Heart right ventricle (tissue), 16 donors: Measurements from ENCODE around the gene KIF11. TPM values are rescaled to one million over a fixed set of nuclear protein-coding genes. Genes with fewer than 3 reads are reported as not detected.

Source experiments
- ATAC-seq, 8 donors: fragments of 200-7000 bp; cut with Tn5 transposase; one replicate each; pipeline ENCODE4 v1.9.1; 2020; ENCODE audit warnings: mild to moderate bottlenecking in 8 of 8, moderate library complexity in 8 of 8, moderate number of reproducible peaks in 1 of 8
- DNase-seq, 2 donors: peaks; one replicate each; pipeline ENCODE4 v3.0.0-alpha.2; 2020
- H3K27ac ChIP-seq, 10 donors: fragments of 200-600 bp; sonication (generic) in 2 of 10; one replicate each; pipeline versions ENCODE4 v1.5.0 to v1.8.0; 2020 to 2022; ENCODE audit warnings: mild to moderate bottlenecking in 3 of 10
- H3K27me3 ChIP-seq, 7 donors: fragments of 200-600 bp; one replicate each; pipeline ENCODE4 v1.8.0; 2021 to 2022; ENCODE audit warnings: mild to moderate bottlenecking in 2 of 7
- H3K36me3 ChIP-seq, 9 donors: fragments of 200-600 bp; sonication (generic) in 1 of 9; one replicate each; pipeline versions ENCODE4 v1.5.0 to v1.8.0; 2020 to 2022; ENCODE audit warnings: mild to moderate bottlenecking in 2 of 9
- H3K4me1 ChIP-seq, 9 donors: fragments of 200-600 bp; sonication (generic) in 1 of 9; one replicate each; pipeline versions ENCODE4 v1.5.0 to v1.8.0; 2020 to 2022; ENCODE audit warnings: mild to moderate bottlenecking in 4 of 9
- H3K4me3 ChIP-seq, 10 donors: fragments of 200-600 bp; sonication (generic) in 2 of 10; one replicate each; pipeline versions ENCODE4 v1.5.0 to v1.8.0; 2020 to 2022; ENCODE audit warnings: mild to moderate bottlenecking in 7 of 10, moderate library complexity in 2 of 10
- H3K9me3 ChIP-seq, 11 donors: fragments of 200-600 bp in 10 of 11; sonication (generic) in 2 of 11; one replicate each; pipeline versions ENCODE4 v1.5.0 to v1.8.0; 2013 to 2022; ENCODE audit warnings: mild to moderate bottlenecking in 2 of 11, control low read depth in 1 of 11, moderate library complexity in 1 of 11
- WGBS, 2 donors: extraction: QIAGEN DNeasy Blood & Tissue Kit; methylation state at CpG; one replicate each; pipeline ENCODE4 v1.1.7; 2013; ENCODE audit warnings: inconsistent platforms in 1 of 2; 5-methylcytosine and 5-hydroxymethylcytosine counted together
- intact Hi-C, 10 donors: fragments of 100-400 bp; cut with DNase I; formaldehyde crosslinking; loops; one replicate each; pipeline versions ENCODE4 v1.11.1 to v1.14.2; 2022
- polyA plus RNA-seq, 2 donors: library from polyadenylated mRNA; stranded (reverse); fragments of 200-250 nt; gene quantifications; one replicate each; pipeline ENCODE4 v1.2.3, GENCODE V29; 2013
- total RNA-seq, 10 donors: library from RNA; stranded (reverse); fragmentation: NEBNext Ultra II Directional in 3 of 10; extraction: Animal tissue kit (Norgen Biotek cat#: 25700) in 3 of 10; gene quantifications; one replicate each; pipeline versions ENCODE4 v1.2.1 to v1.2.4, GENCODE V29; 2021 to 2023
- TF ChIP-seq, protein P1 (sequence below), 9 donors: fragments of 200-600 bp; sonication (generic) in 2 of 9; IDR thresholded peaks; one replicate each; pipeline versions ENCODE4 v1.5.0 to v1.8.0; 2021 to 2022; ENCODE audit warnings: antibody characterized with exemption in 9 of 9, mild to moderate bottlenecking in 5 of 9, moderate library complexity in 1 of 9
- donor health status: Arrhythmogenic right ventricular cardiomyopathy.
- donor health status: ischemic (EF 13 %, LVEDD 7.1; RV severe dilation, severe dysfunction).
- donor health status: healthy with polysubstance abuse.
- donor health status: DM: no; HTN: yes; CAD: no.
- donor health status: DM: no; HTN: no; CAD: no.
- donor health status: ischemic (EF 25% LVEDD 6.9; RV normal size, moderate dysfunction).
- donor health status: ischemic (EF 25% LVEDD 5.7; RV mildly dilated, moderate dysfunction).
- donor health status: healthy.
- donor health status: DM: yes; HTN: yes; CAD: no.
- donor health status: Ischemic cardiomyopathy.
- donor health status: ischemic (EF 35%, LVEDD 5.7; RV mildly dilated, moderate dysfunction).
- donor health status: nonischemic (EF 11% LVEDD 7.7; RV severe dilation, severe dysfunction).
- donor health status: DM: yes; HTN: yes; CAD: no.
- donor health status: PGD.
- donor health status: ischemic (EF 29% LVEDD 5.4; RV normal size, mild dysfunction).
- donor health status: nonischemic (EF 23%, LVEDD 6.1; RV moderate dilation, normal function).

The KIF11 gene
- total and polyA plus RNA-seq, 12 donors: 0.20 to 4.4 (median 0.74) TPM

DNA sequence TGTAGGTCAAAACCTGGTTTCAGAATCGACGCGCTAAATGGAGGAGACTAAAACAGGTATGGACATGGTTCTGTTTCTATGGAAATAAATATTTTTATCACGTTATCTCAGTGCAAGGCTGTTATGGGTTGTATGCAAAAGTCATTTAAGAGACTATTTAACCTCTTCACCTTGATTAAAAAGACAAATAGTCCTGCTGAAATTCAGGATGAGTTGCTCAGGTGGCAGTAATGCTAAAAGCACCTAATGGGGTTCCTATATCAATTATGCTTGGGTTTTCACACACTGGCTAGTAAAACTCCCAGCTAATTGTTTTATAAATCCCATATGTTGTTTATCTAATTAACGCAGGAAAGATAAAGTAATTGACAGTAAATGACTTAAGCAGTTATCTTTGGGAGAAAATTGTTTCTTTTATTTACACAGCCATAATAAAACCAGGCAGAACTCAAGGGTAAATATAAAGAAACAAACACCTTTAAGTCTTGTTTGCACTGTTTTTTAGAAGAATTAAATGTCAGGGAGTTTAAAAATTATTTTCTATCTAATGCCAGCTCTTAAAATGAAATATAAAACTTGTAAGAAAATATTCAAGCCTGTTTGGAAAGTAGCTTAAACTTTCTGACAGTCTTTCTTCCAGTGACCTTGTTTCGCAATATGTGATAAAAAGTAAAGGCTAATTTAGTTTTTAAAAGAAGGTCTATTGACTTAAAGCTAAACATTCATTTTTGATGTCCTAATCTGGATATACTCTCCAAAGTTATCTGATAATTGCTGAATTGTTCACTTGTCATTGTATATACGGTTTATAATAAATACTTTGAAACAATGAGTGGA is 100.0 kb downstream of the KIF11 start:
- WGBS, 2 donors: 48 to 60% methylated on average over 7 of the region's 7 CpGs
- Histone ChIP-seq H3K9me3 (no peaks in the 10 kb centered on the region), H3K27ac (peak overlapping the region in 1 of 10 donors; percentile 91), H3K36me3 (peaks cover 0 to 41% (median 5%) of the 10 kb centered on the region in 9 donors), H3K4me3 (peak overlapping the region in 6 of 10 donors; percentile 31 to 78 (median 73)), H3K4me1 (peaks cover 0 to 41% (median 25%) of the 10 kb centered on the region in 9 donors), H3K27me3 (peaks cover 0 to 88% (median 75%) of the 10 kb centered on the region in 7 donors)
- TF ChIP-seq, protein P1, sequence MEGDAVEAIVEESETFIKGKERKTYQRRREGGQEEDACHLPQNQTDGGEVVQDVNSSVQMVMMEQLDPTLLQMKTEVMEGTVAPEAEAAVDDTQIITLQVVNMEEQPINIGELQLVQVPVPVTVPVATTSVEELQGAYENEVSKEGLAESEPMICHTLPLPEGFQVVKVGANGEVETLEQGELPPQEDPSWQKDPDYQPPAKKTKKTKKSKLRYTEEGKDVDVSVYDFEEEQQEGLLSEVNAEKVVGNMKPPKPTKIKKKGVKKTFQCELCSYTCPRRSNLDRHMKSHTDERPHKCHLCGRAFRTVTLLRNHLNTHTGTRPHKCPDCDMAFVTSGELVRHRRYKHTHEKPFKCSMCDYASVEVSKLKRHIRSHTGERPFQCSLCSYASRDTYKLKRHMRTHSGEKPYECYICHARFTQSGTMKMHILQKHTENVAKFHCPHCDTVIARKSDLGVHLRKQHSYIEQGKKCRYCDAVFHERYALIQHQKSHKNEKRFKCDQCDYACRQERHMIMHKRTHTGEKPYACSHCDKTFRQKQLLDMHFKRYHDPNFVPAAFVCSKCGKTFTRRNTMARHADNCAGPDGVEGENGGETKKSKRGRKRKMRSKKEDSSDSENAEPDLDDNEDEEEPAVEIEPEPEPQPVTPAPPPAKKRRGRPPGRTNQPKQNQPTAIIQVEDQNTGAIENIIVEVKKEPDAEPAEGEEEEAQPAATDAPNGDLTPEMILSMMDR (IDR thresholded peaks at IDR 0.05): no peak
- no peak for DNase-seq
- intact Hi-C loops: loop anchor here in 6 of 10 donors (5.0 to 10.0 kb wide), 7 partner anchors 64 to 184 kb away; partner anchors contain the start of gene EXOC6 (in 1 of the 6)
- no peak for ATAC-seq

DNA sequence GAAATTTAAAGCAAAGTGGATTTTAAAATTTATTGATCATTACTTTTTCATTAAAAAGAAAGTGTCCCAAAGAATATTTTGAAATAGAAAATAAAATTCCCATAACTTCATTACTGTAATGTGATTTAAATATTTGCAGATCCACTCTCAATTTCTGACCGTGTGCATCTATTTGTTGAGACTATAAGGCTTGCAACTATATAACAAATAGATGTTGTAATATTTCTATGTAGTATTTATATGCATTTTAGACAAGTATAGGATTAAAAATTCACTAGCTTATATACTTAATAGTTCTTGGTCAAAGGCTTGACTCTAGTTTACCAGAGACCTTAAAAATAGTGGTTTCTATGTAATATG is 100.6 kb downstream of the KIF11 start:
- Histone ChIP-seq H3K9me3 (no peaks in the 10 kb centered on the region), H3K36me3 (peaks cover 0 to 41% (median 5%) of the 10 kb centered on the region in 9 donors), H3K4me1 (peaks cover 0 to 35% (median 25%) of the 10 kb centered on the region in 9 donors), H3K4me3 (peak overlapping the region in 1 of 10 donors; percentile 0), H3K27ac (no peak overlapping the region), H3K27me3 (peaks cover 0 to 85% (median 77%) of the 10 kb centered on the region in 7 donors)
- WGBS, 2 donors: 65 to 76% methylated on average over 1 of the region's 1 CpG
- DNase-seq (no peak), ATAC-seq (no peak)
- intact Hi-C loops: loop anchor here in 6 of 10 donors (5.0 to 10.0 kb wide), 7 partner anchors 64 to 184 kb away; partner anchors contain the start of gene EXOC6 (in 1 of the 6)
- TF ChIP-seq, protein P1 (IDR thresholded peaks at IDR 0.05): no peak

DNA sequence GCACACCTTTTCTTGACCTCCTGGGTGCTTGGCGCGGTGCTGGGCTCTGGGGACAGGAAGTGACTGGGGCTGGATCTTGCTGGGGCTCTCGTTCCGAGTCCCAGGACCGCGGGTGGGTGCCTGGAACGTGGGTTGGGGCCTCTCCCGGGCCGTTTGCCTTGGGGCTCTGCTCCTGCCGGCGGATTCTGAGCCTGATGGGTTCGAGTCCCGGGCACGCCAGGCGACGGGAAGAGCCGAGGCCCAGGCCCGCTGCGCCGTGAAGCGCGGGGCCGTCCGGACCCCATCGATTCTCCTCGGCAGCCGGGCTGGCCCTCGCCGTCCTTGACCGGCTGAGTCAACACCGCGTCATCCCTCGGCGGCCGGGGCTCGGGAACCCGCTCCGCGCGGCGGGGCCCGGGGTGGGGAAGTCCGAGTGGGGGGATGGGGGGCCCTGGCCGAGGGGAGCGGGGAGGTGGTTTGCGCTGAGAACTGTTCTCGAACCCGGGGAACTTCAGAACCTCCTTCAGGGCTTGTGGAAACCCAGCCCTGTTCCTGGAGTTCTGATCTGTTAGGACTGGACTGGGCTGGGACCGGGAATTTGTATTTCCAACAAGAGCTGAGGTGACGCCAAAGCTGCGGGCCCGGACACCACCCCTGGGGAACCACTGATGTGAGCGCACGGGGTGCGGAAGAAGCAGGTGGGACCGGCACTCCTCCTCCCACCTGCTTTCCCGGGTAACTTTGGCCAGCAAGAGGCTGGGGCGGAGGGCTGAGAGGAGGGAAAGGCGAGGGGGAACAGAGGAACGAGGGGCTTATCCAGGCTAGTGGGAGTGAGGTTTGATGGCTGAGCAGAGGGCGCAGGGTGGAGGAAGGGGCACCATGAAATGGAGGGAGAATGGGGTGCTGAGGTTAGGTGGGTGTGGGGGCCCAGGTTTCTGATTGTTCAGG is 103.0 kb downstream of the KIF11 start:
- Histone ChIP-seq H3K4me1 (peaks cover 0 to 44% (median 30%) of the 10 kb centered on the region in 9 donors), H3K9me3 (no peaks in the 10 kb centered on the region), H3K4me3 (peak overlapping the region in 4 of 10 donors; percentile 3 to 13 (median 11)), H3K27ac (no peak overlapping the region), H3K27me3 (peaks cover 0 to 88% (median 66%) of the 10 kb centered on the region in 7 donors), H3K36me3 (peaks cover 0 to 41% (median 5%) of the 10 kb centered on the region in 9 donors)
- DNase-seq (peak in 1 of 2 donors; percentile 10), ATAC-seq (no peak)
- WGBS, 2 donors: 36 to 45% methylated on average over 55 to 61 of the region's 61 CpGs
- intact Hi-C loops: loop anchor here in 4 of 10 donors (5.0 to 10.0 kb wide), 3 partner anchors 61 to 149 kb away; partner anchors contain the start of gene EXOC6 (in 1 of the 4)
- TF ChIP-seq, protein P1 (IDR thresholded peaks at IDR 0.05): no peak
